Measurements from ENCODE around the gene PREB. TPM values are rescaled to one million over a fixed set of nuclear protein-coding genes. Genes with fewer than 3 reads are reported as not detected.
A peak's percentile ranks its signal among the peaks of the same experiment; 100 is the strongest.

The PREB gene
- polyA plus RNA-seq, 4 donors = 44.2 to 58.7 (median 47.3) TPM

DNA sequence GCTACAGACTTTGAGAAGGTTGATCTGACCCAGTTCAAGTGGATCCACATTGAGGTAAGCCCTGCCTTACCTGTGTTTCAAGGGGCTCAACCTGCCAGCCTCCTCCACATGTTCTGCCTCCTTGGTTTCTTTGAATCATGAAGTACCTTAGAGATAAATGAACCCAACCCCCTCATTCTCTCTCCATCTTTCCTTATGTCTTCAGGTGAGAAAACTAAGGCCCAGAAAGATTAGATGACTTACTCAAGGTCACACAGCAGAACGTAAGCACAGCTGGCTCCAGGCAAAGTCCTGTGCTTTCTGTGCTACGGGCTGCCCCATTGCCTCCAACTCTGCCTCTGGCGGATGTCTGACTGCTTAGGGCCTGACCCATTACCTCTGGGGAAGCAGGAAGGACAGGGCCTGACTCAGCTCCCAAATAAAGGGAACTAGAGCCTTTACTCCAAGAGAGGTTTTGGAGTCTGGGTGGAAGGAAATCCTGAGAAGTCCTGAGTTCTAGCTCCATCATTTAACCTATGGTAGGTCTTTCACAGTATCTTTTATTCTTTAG lies 37.6 kb downstream of the PREB start:
- DNase-seq (ENCODE audit: low read depth in 4 of 4, low spot score in 3 of 4) = no peak

DNA sequence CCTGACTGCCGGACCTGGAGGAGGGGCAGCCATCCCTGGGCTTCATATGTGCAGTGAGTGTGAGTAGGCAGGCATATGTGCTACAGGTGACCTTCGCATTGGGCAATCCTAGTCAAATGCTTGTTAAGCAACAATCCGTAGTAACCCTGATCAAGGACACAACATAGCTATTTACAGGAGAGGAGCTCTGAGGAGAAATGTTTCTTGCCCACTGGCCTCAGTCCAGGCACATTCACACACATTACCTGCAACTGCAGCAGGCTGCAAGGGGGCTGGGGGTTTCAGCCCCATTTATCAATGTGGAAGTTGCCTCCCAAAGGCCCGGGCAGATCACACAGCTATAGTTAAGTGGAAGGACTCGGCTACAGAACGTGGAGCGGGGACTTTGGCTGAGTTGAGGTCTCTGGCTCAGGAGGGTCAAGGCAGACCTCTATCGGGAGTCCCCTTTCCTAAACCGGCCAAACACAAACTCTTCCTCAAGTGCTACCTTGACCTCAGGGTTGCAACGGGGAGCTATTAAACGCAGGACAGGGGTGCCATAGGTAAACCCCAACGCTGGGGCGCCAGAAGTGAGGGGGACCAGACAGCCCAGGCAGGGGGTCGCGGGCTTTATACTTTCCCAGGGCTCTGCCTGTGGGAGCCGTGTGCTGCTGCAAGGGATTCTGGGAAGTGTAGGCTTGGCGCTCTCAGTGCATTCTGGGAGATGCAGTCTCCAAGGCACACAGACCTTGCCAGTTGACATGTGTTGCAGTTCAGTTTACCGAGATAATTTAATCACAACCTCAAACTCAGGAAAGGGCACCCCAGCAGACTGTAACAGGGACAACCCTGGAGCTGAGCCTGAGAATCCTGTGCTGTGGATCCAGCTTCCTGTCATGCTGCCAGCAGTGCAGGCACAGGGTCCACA lies 38.4 kb downstream of the PREB start:
- no peak for DNase-seq (ENCODE audit: low read depth in 4 of 4, low spot score in 3 of 4)

DNA sequence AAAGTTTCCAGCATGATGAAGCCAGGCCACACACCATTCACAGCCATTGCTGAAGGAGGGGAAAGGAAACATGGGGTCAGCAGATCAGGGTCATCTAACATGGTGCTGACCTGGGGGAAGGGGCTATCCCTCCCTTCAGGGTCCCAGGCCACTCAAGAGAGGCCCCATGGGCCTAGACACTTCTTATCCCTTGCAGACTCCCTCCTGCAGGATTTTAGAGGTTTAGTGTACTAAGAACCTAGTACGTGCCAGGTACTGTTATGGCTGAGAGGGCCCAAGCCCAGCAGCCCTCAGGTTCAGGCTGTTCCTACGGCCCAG lies 39.0 kb downstream of the PREB start:
- DNase-seq (ENCODE audit: low read depth in 4 of 4, low spot score in 3 of 4) = no peak

DNA sequence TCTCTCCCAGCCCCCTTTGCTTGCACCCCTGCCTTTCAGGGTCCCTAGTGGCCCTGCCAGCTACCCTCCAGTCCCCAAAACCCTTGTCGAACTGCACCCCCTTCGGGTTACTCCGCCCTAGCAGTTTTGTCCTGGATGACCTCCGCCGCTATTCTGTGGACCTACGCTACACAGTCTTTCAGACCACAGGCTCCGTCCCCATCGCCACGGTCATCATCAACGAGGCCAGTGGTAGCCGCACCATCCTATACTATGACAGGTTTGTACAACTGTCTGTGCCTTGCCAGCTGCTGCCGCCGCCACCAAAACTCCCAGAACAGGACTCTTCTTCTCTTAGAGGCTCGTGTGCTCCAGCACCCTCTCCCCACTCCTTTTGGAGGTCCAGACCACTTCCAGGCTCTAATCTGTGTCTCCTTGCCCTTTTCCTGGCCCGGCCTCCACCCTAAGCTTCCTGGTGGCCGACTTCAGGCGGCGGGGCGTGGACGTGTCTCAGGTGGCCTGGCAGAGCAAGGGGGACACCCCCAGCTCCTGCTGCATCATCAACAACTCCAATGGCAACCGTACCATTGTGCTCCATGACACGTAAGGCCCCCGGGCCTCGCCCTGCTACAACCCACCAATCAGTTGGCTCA lies 40.0 kb downstream of the PREB start:
- no peak for DNase-seq (ENCODE audit: low read depth in 4 of 4, low spot score in 3 of 4)

DNA sequence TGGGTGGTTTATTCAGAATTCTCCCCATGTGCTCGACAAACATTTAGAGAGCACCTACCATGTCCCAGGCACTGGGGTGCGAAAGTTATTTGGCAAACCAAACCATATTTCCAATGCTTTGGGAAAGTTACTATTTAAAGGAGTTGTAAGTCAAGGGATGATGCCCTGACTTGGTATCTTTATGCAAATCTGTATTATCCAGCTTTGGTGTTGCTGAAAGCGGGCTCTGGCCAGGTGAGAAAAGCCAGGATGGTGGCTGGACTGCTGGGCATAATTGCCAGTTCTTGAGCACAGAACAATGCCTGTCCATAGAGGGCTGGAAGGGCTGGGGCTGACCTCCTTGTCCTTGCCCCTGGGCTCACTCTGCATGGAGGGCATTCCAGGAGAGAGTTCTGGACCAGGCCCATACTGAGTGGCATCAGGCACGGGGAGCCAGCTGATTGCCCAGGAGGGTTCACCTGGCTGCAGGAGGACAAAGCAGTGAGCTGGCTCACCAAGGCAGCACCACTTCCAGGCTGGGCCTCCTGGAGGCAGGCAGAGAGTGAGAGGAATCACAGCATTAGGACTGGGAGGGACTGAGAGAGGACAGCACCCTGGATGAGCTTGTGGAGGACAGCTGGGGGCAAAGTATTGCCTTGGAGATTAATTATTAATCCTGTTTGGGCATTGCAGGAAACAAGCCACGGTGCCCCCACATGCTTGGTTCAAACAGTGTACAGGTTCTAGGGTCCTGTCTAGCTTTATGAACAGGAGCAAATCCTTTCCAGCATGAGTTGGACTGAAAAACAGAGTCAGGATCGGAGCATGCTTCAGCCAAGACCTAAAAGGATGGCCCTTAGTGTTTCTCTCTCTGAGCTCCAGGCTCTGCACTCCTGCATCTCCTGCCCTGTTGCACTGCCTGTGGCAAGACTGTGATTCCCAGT lies 40.7 kb downstream of the PREB start:
- DNase-seq (ENCODE audit: low read depth in 4 of 4, low spot score in 3 of 4) = no peak

DNA sequence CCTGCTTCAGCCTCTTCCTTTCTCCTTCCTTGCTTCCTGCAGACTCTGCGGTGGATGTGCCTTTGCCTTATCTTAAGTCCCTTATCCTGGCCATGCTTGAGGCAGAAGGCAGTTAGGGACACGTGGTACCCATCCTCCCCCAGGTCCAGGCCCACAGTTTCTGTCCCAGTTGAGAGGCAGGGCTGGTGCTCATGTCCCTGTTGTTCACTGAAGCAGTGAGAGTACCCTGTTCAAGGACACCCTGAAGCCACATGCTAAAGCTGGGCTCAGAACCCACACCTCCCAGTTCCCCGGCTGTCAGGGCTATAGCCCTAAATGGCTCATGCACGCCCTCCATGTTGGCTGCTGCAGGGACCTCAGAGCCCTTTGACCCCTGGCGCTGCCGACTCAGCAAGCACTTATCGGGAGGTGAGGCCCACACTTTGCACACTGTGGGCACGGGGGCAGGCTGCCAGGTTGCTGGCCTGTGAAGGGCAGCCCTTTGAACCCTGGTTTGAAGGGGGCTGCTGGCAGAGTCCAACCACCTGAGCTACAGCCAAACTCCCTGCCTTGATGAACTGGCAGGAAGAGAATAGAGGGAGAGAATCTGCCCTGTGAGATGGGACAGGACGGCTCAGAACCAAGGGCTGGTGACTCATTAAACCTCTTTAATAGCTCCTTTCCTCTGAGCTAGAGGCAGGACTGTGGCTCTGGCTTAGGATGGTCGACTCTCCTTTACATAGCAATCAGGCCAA lies 41.6 kb downstream of the PREB start:
- no peak for DNase-seq (ENCODE audit: low read depth in 4 of 4, low spot score in 3 of 4)

DNA sequence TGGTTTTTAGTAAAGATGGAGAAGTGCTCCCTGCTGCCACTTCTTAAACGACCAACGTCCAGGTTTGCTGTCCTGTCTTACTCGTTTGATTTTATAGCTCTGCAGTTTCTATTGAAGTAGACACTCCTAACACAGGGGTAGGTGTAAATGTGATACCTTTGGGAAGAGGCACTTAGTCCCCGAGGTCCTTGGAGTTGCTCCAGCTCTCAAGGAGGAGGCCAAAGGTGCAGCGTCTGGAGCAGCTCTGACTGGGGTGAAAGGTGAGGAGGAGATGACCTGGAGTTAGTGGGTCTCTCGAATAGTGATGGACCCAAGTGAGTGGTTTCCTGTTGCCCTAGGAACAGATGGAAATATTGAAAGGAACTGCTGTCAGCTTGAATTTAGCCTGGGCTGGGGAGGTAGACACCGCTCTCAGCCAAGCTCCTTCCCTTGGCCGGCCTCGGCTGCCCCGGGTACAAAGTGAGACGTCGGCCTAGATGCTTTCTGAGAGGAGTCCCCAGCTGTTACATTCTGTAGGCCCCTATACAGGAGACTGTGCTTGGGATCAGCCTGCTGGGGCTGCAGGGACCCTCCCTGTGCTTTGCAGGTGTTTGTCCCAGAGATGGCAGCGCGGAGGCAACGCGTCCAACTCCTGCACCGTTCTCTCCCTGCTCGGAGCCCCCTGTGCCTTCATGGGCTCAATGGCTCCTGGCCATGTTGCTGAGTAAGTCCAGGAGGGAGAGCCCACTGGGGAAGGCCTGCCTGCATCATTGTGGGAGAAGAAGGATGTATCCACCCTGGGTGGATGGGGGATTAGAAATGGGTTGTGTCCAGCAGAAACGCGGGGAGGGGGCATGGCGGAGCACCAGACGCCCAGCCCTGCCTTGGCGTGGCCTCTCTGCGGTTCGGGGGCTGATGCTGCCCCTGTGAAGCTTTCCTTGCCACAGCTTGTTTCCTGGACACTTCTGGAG lies 42.4 kb downstream of the PREB start:
- DNase-seq (ENCODE audit: low read depth in 4 of 4, low spot score in 3 of 4) = no peak

DNA sequence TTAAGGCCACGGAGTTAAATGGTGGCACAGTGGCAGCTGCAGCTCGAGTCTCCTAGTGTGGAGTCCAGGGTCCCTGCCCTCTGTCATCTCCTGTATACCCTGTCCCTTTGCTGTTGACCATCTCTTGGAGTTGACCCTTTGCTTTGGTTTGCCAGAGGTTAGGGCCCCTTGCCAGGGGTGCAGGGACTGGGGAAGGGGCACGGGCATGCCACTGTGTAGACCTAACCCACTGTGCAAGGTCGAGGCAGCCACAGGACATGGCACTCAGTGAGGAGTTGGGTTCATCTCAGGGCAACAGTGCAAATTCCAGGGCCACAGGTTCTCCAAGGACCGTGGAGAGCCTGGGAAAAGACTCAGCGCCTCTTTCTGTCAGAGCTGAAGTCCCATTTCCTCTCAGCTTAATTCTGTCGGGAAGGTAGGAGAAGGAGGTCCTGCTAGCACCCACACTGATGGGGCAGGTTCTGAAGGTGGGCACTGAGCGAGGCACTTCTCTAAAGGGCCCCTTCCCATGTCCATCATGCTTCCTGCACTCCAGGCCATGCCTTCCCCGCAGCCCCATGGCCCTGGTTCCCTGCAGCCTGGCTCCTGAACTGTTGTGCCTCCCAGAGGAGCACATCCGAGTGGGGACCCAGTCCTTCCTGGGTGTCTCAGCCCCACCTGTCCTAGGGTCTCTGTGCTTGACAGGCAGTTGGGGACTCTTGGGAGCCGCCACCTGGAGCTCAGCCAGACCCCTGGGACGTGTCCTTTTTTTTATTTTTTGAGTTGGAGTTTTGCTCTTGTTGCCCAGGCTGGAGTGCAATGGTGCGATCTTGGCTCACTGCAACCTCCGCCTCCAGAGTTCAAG lies 45.1 kb downstream of the PREB start:
- DNase-seq (ENCODE audit: low read depth in 4 of 4, low spot score in 3 of 4) = no peak

DNA sequence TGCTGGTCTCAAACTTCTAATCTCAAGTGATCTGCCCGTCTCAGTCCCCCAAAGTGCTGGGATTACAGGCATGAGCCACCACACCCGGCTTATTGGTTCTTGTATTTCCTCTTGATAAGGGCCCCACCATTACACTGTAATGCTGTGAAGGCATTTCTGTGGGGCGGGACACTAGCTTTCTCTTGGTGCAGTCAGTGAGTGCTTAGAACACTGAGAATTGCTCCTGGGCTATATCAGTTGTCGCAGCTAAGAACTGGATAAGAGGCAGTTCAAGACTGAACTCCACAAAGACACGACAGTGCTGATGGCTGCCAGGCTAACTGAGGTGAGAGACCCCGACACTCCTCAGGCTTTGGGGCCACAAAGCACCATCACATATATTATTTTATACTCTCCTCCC lies 45.8 kb downstream of the PREB start:
- no peak for DNase-seq (ENCODE audit: low read depth in 4 of 4, low spot score in 3 of 4)

DNA sequence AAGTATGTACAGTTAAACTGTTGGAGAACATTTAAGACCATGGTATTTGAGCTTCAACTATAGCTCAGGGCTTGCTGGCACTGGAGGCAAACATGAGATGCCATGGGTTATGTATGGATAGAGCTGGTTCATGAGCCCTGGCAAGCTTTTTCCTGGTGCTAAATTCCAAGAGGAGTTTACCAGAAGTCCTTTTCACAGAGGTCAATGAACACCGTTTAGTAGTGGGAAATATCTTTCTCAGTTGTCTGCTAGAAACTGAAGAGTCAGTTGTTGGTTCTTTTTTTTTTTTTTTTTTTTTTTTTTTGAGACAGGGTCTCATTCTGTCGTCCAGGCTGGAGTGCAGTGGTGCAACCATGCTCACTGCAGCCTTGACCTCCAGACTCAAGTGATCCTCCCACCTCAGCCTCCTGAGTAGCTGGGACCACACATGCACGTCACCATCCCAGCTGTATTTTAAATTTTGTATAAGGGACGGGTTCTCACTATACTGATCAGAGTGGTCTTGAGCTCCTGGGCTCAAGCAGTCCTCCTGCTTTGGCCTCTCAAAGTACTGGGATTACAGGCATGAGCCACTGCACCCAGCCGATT lies 46.5 kb downstream of the PREB start:
- DNase-seq (ENCODE audit: low read depth in 4 of 4, low spot score in 3 of 4) = no peak

DNA sequence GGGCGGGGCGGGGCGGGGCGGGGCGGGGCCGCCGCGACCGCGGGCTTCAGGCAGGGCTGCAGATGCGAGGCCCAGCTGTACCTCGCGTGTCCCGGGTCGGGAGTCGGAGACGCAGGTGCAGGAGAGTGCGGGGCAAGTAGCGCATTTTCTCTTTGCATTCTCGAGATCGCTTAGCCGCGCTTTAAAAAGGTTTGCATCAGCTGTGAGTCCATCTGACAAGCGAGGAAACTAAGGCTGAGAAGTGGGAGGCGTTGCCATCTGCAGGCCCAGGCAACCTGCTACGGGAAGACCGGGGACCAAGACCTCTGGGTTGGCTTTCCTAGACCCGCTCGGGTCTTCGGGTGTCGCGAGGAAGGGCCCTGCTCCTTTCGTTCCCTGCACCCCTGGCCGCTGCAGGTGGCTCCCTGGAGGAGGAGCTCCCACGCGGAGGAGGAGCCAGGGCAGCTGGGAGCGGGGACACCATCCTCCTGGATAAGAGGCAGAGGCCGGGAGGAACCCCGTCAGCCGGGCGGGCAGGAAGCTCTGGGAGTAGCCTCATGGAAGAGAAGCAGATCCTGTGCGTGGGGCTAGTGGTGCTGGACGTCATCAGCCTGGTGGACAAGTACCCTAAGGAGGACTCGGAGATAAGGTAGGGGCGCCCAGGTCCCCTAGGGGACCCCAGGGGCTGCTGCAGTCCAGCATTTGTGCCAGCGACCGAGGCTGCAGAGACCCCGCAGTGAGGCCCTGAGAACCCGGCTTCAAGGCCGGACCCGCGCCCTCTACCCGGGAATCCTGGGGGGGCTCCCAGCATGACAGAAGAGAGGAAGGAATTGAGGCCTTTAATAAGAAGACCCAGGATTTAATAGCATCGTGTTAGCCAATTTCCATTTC lies 47.5 kb downstream of the PREB start, which contains the start of gene KHK:
KHK (plus strand) TSS at position 49 of the 870 bp plus-strand sequence; CDS start at position 537, 488 bp downstream.
- no peak for DNase-seq (ENCODE audit: low read depth in 4 of 4, low spot score in 3 of 4)

DNA sequence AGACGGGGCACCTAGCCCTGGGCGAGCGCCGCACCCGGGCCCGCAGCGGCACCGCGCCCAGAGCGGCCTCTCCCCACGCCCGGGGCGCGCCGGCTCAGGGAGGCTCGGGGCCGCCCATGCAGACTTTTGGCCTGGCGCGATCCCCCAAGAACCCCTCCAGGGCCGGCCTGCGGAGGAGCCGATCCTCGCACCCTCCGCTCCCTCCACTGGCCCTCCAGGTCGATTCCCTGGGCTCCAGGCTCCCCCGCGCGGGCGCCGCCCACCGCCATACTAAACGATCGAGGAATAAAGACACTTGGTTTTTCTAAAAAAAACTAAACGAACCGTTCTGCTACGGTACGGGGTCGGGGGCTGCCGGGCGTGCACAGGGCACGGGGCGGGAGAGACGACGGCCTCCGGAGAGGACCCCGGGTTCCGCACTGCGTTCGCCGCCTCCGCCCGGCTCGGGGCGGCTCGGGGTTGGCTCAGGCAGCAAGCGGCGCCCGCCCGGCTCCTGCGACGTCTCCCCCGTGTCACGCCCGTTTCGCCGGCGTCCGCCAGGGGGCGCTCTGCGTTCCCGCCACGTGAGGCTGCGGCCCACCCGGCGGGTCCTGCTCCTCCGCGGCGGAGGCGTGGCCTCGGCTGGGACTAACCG lies 48.2 kb downstream of the PREB start:
- peak in 3 of 4 donors; percentile 88 to 90 (median 89) for DNase-seq (ENCODE audit: low read depth in 4 of 4, low spot score in 3 of 4)

DNA sequence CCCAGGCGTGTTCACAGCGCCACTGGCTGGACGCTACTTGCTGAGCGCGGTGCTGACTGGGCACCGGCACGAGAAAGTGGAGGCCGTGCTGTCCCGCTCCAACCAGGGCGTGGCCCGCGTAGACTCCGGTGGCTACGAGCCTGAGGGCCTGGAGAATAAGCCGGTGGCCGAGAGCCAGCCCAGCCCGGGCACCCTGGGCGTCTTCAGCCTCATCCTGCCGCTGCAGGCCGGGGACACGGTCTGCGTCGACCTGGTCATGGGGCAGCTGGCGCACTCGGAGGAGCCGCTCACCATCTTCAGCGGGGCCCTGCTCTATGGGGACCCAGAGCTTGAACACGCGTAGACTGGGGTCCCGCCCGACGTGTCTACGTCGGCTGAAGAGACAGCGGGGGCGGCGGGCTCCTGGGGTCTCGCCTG lies 48.8 kb downstream of the PREB start:
- DNase-seq (ENCODE audit: low read depth in 4 of 4, low spot score in 3 of 4) = no peak

DNA sequence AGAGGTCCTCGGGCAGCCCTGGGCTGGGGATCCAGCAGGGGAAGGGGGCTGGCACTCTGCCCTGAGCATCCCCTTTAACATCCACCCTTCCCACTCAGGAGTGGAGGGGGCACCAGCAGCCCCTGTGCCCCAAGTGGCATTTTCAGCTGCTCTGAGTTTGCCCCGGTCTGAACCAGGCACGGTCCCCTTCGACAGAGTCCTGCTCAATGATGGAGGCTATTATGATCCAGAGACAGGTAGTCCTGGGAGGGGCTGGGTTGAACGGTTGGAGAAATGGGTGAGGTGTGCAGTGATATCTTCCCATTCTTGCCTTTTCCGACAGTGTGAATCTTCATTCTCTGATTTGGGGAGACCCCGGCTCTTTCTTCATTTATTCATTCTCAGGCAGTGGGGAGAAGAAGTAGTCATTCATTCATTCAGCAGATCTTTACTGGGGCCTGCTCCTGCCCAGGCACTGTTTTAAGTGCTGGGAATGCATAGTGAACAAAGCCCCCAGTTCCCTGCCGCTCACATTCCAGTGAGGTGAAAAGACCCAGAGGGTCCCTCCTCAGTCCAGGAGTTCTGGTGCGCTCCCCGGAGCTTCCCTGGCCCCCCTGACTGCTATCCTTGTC lies 49.3 kb downstream of the PREB start:
- DNase-seq (ENCODE audit: low read depth in 4 of 4, low spot score in 3 of 4) = no peak

DNA sequence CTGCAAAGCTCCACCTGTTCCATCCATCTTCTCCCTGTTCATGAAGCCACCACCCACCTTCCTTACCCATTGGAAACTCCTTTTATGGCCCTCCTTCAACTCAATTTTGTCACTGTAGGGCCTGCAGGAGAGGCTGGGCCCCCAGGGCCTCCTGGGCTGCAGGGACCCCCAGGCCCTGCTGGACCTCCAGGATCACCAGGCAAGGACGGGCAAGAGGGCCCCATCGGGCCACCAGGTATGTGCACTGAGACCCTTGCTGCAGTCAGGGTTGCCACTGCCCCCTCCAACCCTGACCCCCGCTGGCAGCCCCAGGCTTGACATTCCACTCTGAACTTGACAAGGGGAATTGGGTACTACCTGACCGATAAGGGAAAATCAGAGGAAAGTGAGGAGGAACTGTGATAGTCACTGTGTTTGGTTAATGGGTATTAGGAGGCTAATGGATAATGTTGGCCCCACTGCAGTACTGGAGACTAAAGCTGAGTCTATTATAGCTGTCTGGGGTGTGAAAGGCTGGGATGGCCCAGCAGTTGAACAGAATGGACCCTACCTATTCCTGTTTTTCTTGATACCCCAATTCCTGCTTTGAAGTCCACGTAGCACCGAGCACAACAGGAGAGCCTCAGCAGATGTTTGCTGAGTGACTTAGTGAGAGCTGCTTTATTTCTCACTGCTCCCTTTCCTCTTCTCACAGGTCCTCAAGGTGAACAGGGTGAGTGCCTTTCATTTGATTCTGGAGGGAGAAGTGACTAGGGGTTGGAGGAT lies 50.0 kb downstream of the PREB start:
- DNase-seq (ENCODE audit: low read depth in 4 of 4, low spot score in 3 of 4) = no peak
